HG02884 (cell line): ENCODE measurements around the gene IGSF21.

Experiments used
- ATAC-seq: cut with Tn5 transposase; IDR thresholded peaks from one replicate; pipeline ENCODE4 v1.9.1; 2021; ENCODE audit warnings: mild to moderate bottlenecking, moderate library complexity; ENCODE audit not compliant: unreplicated experiment

IGSF21 gene

DNA sequence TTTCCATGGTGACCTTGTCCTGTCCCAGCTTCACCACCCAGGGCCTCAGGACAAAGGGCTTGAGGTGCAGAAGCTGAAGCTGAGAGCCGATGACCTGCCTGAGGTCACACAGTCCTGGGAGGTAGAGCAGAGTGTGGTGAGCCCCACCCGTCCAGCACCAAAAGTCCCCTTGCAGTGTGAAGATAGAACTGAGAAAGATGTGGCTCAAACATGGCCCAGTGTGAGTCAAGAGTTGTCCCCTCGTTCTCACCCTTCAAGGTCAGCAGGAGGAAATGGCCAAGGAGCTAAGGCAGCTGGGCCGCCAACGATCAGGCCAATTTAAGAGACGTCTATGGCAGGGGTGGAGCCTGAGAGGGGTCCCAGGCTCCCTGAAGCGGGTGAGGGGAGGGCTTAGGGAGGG, 215.7 kb downstream of the IGSF21 start:
- no peak for ATAC-seq

DNA sequence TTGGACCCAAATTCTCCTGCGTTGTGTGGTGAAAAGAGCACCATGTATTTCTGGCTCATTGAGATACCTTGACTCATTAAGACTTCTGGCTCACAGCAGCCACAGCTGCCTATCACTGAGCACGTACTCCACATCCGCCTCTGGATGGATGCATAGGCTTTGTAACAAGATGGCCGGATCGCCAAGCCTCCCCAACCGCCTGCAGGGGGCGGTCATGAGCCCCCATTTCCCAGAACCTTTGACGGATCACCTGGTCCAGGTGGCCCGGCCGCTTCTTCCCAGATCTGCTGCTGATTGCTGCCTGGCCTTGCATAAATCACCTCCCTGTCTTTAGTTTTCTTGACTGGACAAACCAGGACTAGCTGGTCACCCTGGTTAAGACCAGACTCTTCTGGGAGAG, 216.6 kb downstream of the IGSF21 start:
- no peak for ATAC-seq

DNA sequence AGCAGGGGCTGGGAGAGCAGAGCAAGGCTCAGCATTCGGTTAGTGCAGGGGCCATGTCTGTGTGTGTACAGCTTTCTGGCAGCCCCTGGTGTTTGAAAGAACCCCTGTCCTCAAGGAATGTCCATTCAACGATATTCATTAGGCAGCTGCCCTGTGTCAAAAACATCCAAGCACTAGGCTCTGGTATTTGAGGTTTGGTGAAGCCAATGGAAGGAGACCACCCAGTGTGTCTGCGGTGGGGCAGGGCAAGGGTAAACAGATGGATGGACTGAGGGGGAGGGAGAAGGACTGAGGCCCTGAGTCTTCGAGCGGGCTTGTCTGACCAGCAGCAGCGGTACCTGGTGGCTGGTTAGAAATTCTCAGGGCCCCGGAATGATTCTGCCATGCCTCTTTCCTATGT, 217.5 kb downstream of the IGSF21 start:
- ATAC-seq = no peak

DNA sequence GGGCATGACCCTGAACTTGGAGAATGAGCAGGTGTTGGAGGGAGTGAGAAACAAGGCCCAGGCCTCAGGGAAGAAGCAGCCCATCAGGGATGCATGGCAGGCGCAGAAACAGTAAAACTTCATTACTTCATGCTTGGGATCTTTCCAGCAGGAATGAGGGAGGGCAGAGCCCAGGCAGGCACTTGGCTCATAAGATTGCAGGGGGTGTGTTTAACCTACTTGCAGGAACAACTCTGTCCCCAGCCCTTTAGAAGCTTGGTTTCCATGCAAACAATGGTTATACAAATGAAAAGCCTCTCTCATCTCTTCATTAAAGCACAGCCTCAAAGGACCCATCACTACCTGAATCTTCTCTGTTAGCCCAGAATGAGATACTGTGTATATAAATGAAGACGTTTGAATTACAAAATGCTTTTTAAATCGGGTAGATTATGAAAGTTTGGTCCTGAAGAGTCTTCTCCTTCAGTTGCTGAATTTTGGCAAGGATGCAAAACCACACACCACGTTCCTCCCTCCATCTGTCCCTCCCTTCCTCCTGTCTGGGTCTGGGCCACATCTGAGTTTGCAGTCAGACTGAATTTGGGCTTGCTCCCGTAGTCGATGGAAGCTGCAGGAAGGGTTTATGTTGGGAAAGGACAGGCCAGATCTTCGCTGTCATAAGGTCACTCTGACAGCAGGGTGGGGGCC, 218.8 kb downstream of the IGSF21 start:
- ATAC-seq = no peak

DNA sequence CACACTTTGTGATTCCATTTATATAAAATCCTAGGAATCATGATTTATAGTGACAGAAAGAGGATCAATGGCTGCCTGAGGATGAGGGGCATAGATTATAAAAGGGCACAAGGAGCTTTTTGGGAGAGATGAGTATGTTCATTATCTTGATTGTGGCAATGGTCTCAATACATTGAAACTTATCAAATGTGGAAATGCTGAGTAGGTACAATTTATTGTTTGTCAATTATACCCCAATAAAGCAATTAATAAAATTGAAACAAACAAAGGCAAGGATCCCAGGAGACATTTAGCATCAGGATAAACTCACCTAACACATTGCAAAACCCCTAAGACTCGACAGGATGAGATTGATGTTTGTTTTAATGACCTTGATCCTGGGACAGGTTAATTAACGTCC, 220.1 kb downstream of the IGSF21 start:
- ATAC-seq = no peak

DNA sequence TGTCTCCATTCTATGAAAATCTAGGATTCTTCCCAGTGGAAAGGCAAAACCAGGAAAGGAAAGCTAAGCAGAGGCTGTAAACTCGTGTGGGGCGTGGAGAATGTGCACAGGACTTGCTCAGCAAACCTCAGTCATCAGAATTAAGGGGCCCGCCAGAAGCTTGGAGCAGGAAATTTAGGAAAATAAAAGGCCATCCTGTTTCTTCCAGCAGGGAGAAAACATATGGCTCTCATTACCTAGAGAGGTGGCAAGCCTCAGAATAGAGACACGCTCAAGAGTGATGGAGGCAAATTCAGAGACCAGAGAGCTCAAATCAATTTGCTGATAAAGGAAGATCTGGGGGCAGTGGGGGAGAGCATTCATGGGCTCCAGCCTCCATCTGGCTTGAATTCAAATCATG, 221.2 kb downstream of the IGSF21 start:
- ATAC-seq = no peak

DNA sequence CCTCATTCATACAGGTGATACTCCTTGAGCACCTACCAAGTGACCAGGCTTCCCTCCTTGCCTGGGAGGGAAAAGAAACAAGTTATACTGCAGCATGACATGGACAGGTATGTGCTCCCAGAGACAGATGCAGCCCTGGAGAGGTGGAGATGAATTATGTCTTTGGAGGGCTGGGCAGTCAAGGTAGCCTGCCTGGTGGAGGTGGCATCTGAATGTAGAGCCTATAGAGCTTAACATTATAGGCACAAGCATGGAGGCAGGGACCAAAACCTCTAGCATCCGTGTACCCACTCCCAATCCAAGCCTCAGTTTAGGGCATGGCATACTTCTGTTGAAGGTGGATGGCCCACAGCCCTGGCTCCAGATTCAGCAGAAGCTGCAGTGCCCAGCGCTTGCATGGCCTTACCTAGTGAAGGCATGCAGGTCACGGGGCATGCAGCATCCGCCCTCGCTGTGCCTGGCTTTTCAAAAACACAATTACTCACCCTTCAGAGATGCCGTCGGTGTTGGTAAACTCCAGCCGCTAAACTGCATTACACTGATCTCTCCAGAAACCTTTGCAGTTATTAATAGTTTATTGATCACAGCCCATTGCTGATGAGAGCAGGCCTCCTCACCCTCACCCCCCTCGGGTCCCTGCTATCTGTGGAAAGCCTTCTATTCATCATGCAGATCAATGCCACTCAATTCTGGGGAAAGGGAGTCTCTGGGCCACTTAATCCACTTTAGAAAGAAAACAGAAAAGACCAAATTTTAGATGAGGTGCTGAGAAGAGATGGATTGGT, 222.1 kb downstream of the IGSF21 start:
- ATAC-seq = no peak

DNA sequence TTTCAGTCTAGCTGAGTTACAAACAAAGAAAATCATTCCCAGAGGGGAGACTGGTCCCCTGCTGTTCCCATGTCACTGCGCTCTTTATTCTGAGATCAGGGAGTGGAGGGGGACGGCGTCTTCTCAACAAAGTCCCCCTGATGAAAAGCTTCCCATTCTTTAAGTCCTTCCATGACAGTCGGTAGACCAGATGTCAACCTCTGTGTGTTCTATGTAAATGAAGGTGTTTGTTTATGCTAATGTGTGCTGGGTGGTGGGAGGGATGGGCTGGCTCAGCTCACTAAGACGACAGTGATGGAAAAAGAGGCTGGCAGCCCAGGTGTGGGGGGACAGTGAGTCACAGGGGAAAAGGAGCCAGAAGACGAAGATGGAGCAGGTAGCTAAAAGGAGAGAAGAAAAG, 225.0 kb downstream of the IGSF21 start:
- ATAC-seq = no peak

DNA sequence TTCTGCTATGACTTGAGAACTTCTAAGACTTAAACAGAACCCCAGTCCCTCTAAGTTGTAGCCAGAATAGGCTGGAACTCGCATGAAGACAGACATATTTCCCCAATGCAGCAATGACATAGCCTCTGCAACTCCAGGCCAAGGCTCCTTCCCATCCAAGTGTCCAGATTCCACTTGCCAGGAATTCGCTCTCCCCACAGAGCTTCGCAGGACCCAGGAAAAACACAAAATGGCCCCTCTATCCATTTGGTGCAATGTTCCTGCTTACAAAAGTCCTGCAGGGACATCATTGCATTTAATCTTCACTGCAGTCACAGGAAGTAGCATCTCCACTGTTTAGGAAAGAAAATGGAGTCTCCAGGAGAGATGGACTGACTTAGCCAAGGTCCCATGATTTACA, 225.6 kb downstream of the IGSF21 start:
- no peak for ATAC-seq

DNA sequence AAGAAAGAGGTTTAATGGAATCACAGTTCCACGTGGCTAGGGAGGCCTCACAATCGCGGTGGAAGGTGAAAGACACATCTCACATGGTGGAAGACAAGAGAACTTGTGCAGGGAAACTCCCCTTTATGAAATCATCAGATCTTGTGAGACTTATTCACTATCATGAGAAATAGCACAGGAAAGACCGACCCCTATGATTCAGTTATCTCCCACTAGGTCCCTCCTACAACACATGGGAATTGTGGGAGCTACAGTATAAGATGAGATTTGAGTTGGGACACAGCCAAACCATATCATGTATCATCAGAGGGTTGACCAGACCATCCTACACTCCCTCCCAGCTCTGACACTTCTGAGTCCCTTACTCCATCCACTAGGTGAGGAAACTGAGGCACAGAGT, 229.2 kb downstream of the IGSF21 start:
- ATAC-seq = no peak

DNA sequence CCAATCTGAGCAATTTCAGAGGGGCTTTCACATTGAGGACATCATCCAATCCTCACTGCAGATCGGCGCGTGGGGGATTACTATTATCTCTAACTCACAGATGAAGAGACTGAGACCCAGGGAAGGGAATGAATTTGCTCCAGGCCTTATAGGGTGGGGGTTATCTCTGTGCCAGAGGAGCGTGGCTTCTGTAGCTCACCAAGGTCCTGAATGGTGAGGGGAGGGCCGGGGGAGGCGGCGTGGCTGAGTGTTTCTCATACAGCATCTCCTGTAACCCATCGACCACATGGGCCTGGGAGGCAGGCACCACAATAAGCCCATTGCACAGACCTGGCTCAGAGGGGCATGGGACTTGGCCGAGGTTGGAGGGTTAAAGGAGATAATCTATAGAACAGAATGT, 230.2 kb downstream of the IGSF21 start:
- no peak for ATAC-seq

DNA sequence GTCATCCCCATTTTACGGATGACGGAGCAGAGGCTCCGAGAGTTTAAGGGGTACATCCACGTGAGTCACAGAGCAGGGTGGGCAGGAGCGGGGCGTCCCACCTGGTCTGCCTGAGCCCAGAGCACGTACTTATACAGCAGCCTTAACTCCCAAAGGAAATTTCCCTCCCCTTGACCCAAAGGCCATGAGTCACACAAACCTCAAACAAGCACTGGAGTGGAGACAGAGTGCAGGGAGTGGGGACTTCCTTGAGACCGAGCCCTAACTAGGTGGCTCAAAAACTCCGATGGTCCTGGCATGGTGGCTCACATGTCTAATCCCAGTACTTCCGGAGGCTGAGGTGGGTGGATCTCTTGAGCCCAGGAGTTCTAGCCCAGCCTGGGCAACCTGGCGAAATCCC, 231.6 kb downstream of the IGSF21 start:
- ATAC-seq = no peak

DNA sequence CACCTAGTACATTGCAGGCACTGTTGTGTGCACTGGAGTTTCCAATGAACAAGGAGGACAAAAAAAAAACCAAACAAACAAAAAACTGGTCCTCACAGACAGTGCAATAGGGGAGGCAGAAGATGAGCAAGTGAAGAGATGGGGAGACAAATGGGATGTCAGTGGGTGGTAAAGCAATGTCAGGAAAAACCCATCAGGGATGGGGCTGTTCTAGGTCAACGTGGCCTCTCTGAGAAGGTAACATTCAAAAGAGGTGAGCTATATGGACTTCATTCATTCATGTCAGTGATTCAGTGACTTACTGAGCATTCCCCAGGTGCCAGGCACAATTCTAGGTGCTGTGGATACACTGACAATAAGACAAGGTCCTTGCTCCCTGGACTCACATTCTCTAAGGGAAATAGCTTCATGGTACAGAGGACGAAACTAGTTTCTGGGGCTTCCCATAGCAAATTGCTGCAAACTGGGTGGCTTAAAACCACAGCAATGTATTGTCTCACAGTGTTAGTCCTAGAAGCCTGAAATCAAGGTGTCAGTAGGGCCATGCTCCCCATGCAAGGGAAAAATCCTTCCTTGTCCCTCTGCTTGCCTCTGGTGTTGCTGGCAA, 232.7 kb downstream of the IGSF21 start:
- ATAC-seq = no peak

DNA sequence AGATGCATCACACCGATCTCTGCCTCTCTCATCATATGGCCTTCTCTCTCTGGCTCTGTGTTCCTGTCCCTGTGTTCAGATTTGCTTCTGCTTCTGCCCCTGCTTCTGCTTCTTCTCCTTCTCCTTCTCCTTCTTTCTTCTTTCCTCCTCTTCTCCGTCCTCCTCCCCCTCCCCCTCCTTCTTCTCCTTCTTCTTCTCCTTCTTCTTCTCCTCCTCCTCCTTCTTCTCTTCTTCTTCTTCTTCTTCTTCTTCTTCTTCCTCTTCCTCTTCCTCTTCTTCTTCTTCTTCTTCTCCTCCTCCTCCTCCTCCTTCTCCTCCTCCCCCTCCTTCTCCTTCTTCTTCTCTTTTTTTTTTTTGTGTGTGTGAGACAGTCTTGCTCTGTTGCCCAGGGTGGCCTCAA, 233.2 kb downstream of the IGSF21 start:
- ATAC-seq = no peak

DNA sequence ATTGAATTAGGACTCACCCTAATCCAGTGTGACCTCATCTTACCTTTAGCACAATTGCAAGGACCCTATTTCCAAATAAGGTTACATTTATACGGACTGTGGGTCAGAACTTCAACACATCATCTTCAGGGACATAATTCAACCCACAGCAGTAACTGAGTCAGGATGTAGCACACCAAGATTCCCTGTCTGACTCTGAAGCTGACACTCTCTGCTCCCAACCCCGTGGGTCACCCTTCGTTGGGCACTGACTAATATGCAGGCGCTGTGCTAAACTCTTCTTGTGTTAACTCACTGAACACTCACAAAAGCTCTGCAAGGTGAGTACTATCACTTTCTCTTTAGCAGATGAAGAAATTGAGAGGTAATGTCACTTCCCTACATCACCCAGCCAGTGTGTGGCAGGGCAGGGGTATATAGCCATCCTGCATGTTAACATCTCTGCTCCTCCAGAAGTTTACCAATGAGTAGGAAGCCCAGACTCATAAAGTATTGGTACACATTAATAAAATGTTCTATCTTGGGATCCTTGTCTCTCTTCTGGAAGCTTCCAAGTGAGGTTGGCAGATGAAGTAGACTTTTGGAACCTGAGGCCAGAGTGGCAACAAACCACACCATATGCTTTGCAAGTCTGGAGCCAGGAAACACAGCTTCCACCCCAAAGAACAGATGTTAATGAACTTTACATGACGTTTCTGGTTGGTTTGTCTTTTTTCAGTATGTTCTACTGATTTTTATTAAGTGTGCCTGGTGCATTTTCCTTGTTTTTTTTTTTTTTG, 233.9 kb downstream of the IGSF21 start:
- ATAC-seq = no peak

DNA sequence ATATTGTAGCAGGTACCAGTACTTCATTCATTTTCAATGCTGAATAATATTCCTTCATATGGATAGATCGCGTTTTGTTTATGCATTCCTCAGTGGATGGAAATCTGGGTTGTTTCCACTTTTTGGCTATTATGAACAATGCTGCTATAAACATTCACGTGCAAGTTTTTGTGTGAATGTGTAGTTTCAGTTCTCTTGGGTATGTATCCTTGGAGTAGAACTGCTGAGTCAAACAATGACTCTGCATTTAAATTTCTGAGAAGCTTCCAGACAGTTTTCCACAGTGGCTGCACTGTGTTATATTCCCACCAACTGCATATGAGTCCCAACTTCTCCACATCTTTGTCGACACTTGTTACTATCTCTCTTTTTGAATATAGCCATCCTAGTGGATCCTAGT, 235.1 kb downstream of the IGSF21 start:
- ATAC-seq = no peak

DNA sequence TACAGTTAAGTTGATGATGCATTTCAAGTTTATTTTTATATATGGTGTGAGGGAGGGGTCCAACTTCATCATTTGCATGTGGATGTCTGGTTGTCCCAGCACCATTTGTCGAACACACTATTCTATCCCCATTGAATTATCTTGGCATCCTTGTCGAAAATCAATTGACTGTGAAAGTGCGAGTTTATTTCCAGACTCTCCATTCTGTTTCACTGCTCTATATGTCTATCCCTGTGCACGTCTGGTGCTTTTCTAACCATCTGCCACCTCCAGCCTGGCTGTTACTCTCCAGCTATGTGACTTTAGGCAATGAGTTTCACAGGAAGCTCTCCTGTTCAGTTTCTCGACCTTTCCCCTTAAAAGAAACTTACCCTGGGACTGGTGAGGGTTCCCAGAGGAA, 236.0 kb downstream of the IGSF21 start:
- ATAC-seq = no peak

DNA sequence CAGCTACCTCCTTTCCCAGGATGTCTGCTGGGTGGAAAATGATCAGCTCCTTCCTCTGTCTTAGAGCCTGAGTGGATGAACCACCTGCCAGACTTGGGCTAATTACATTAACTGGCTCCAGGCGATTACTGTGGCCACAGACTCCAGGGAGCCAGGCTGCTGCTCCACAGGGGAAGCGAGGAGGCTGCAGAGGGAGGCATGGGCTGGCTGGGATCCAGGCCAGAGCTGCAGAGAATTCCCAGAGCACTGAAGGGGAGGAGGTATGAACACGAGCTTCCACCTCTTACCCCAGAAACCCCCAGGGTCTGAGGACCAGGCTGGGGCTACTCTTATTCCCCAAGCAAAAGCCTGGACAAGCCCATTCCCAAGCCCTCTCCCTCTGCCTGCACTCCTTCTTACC, 237.2 kb downstream of the IGSF21 start:
- ATAC-seq = no peak

DNA sequence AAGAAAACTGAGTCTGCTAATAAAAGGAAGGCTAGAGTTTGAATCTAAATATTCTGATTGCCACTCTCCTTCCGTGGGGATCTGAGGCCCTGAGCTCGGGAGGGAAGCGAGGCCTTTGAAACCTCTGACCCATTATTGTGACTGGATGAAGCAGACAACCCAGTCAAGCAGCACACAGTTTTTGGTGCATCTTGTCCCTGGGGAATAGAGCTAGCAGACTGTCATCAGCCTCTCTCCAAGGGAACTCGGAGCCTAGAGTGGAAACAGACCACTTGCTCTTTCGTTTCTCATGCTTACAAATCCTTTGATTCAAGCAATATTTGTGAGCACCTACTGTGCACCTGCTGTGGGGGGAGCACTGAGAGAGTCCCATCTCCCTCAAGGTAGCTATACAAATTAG, 240.0 kb downstream of the IGSF21 start:
- no peak for ATAC-seq

DNA sequence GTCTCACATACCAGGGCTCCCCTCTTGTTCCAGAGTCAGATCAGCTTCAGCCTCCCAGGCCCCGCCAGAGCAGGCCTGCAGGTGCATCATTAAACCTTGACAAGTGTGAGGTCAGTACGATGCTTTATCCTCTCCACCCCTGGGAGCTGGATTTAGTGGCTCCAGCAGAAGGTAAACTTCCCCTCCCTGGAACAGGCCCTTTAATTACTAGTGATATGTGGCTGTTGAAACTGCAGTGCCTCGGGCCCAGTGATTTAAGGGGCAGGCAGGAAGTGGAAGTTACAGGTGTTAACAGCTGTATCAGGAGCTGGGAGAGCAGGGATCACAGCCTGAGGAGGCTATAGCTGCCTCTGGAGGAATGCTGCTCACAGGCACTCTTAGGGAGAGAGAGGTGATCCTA, 240.8 kb downstream of the IGSF21 start:
- no peak for ATAC-seq

DNA sequence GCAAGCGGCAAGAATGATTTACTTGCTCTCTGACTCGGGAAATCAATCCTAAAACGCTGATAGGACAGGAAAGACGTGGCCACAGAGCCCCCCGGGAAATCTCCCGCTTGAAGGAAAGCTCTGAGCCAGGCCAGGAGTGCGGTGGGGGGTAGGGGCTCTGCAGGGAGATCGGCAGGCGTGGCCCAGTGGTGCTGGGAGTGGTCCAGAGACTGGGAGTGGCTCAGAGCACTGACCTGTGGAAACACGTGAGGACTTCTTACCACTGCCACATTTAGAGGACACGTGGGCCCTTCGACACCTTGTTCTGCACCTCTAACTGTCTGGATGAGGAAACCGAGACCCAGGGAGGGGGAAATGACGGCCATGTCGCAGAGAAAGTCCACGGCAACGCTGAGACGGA, 243.1 kb downstream of the IGSF21 start:
- ATAC-seq = no peak

DNA sequence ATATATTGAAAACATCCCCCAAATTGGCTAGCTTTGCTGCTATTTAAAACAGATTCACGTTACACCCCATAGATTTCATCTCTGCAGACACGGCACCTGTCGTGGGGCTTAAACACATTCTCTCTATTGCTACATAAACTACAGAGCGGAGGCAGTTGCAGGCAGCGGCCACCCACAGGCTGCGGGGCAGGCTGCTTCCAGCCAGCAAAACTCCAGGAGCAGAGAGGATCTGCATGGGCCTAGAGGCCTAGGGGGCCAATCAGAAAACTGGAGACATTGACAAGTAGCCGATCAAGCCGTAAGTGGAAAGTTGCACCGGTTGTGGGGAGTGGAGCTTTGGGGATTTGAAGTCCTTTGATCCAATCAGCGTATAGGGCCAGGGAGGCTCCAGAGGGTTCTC, 244.1 kb downstream of the IGSF21 start:
- no peak for ATAC-seq
